Peyer's patch (tissue), 4 donors: ENCODE results near the gene FGF10.

Experiments used
- POLR2A ChIP-seq, 2 donors: fragments of 450-650 bp; IDR thresholded peaks; one replicate each; pipeline ENCODE4 v1.5.1; 2017; ENCODE audit warnings: antibody characterized with exemption in 2 of 2, mild to moderate bottlenecking in 2 of 2, moderate library complexity in 2 of 2
- TF ChIP-seq, protein P1 (sequence below), 6 experiments: fragments of 450-650 bp in 4 of 6; fragments of 200-600 bp in 2 of 6; sonication (generic) in 1 of 6; IDR thresholded peaks; one replicate each; pipeline ENCODE4 v1.5.1; 2017 to 2019; ENCODE audit warnings: antibody characterized with exemption in 6 of 6, mild to moderate bottlenecking in 3 of 6, moderate library complexity in 1 of 6

DNA sequence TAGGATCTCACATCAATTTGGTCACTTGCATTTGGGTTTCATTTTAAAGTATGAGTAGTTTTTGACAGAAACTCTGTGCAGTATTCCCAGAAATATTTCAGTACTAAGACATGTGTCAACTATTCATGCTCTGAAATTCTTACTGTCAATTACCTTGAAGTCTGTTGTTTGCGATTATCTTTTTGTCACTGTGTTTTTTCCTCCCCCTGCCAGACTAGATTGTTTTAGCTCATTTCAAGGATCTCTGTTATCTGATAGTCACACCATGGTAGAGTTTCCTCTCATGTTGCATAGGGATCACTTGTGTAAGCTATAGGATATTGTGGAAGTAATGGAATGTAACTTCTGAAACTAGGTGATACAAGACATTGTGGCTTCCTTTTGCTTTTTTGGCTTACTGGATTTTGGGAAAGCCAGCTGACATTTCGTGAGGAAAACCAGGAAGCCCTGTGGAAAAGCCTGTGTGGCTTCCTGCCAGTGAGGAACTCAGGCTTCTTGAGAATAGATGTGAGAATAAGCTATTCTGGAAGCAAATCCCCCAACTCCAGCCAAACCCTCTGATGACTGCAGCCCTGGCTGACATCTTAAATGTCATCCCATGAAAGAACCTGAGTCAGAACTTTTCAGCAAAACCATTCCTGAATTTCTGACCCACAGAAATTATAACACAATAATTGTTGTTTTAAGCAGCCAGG, 122.2 kb downstream of the FGF10 start:
- TF ChIP-seq, protein P1, sequence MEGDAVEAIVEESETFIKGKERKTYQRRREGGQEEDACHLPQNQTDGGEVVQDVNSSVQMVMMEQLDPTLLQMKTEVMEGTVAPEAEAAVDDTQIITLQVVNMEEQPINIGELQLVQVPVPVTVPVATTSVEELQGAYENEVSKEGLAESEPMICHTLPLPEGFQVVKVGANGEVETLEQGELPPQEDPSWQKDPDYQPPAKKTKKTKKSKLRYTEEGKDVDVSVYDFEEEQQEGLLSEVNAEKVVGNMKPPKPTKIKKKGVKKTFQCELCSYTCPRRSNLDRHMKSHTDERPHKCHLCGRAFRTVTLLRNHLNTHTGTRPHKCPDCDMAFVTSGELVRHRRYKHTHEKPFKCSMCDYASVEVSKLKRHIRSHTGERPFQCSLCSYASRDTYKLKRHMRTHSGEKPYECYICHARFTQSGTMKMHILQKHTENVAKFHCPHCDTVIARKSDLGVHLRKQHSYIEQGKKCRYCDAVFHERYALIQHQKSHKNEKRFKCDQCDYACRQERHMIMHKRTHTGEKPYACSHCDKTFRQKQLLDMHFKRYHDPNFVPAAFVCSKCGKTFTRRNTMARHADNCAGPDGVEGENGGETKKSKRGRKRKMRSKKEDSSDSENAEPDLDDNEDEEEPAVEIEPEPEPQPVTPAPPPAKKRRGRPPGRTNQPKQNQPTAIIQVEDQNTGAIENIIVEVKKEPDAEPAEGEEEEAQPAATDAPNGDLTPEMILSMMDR (IDR thresholded peaks at IDR 0.05), result no peak
- no peak for TF ChIP-seq POLR2A (IDR thresholded peaks at IDR 0.05)
